ENCODE data around the gene NOL11.
"Not testable (repeated sequence)": the region's sequence is repeated elsewhere in the genome, so short reads cannot be mapped to it uniquely, and the experiment has no call there.

NOL11 gene

DNA sequence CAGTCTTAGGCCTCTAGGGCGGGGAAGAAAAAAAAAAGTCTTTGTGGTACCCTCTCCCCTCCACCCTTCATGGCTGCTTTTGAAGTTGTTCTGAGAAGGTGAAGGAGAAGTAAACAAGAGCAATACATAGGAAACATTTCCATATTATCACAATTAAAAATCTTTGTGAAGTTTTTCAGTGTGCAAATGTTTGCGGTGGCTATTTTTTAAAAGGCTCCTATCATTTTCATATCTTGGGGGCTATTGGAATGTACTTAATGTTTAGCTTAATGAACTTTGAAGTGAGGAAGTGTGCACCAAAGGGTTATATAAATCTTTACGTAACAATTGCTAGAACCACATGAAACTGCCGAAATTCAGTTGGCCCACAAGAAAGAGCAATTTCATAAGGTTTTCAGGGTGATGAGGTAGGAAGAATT lies 7.6 kb downstream of the NOL11 start:
- no peak overlapping the region for H3K27ac ChIP-seq
- no peak overlapping the region for H3K4me2 ChIP-seq
- peaks cover 99% of the 10 kb centered on the region for H3K36me3 ChIP-seq
- H3K4me1 ChIP-seq: peaks cover 6% of the 10 kb centered on the region; the same call in 1 of the 2 replicates
- H4K20me1 ChIP-seq: no peaks in the 10 kb centered on the region
- no peak for TF ChIP-seq Cebpa-rat (IDR thresholded peaks at IDR 0.05)
- H3K9me3 ChIP-seq: peaks cover 20% of the 10 kb centered on the region
- H3K4me3 ChIP-seq: no peak overlapping the region
- no peaks in the 10 kb centered on the region for H3K27me3 ChIP-seq
- no peak overlapping the region for H3K9ac ChIP-seq

DNA sequence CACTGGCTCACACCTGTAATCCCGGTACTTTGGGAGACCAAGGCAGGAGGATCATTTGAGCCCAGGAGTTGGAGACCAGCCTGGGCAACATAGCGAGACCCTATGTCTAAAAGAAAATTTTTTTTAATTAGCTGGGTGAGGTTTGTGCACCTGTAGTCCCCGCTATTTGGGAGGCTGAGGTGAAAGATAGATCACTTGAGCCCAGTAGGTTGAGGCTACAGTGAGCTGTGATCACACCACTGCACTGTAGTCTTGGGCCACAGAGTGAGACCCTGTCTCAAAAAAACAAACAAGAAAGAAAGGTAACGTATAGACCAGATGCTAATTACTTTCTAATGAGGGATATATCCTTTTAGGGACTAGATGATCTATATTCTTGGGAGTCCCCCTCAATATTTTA lies 8.1 kb downstream of the NOL11 start:
- Histone ChIP-seq H3K4me1 (0 out of 2 replicates have a peak, but pooled peaks cover 2% of the 10 kb centered on the region), H3K27ac (no peak overlapping the region), H3K9me3 (peaks cover 24% of the 10 kb centered on the region), H3K9ac (no peak overlapping the region), H3K27me3 (no peaks in the 10 kb centered on the region), H3K4me3 (no peak overlapping the region), H4K20me1 (no peaks in the 10 kb centered on the region), H3K4me2 (no peak overlapping the region), H3K36me3 (peaks cover 99% of the 10 kb centered on the region)
- no peak for TF ChIP-seq Cebpa-rat (IDR thresholded peaks at IDR 0.05)

DNA sequence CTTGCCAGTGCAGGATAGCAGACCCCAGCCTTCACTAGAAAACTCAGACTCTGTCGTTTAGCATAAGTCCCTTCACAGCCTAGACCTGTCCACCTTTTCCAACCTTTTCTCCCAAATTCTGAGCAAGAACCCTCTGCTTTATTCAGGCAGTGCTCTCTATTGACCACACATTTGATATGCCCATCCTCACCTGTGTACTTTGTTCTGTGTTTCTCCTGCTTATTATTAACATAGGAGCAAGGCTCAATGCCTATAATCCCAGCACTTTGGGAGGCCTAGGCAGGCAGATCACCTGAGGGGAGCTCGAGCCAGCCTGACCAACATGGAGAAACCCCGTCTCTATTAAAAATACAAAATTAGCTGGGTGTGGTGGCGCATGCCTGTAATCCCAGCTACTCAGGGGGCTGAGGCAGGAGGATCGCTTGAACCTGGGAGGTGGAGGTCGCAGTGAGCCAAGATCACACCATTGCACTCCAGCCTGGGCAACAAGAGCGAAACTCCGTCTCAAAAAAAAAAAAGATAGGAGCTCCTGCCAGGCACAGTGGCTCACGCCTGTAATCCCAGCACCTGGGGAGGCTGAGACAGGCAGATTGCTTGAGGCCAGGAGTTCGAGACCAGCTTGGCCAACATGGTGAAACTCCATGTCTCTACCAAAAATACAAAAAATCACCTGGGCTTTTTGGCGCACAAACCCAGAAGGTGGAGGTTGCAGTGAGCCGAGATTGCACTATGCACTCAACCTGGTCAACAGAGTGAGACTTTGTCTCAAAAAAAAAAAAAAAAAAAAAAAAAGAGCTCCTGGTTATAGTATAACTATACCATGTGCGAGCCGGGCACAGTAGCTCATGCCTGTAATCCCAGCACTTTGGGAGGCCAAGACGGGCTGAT lies 9.7 kb downstream of the NOL11 start:
- H3K4me1 ChIP-seq, H3K4me2 ChIP-seq, H3K27ac ChIP-seq, H3K4me3 ChIP-seq, H3K9ac ChIP-seq, H3K27me3 ChIP-seq, H4K20me1 ChIP-seq: not testable (repeated sequence)
- Histone ChIP-seq H3K36me3 (peaks cover 98% of the 10 kb centered on the region), H3K9me3 (peaks cover 32% of the 10 kb centered on the region)

DNA sequence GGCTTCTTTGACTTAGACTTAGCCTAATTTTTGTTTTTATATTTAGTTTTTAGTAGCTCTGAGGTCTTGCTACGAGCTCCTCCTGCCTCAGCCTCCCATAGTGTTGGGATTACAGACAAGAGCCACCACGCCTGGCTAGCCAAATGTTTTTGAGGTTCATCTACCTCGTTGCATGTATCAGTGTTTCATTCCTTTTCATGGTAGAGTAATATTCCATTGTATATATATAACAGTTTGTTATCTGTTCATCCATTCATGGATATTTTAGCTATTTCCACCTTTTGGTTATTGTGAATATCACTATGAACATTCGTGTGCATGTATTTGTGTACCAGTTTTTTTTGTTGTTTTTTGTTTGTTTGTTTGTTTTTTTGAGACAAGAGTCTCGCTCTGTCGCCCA lies 12.2 kb downstream of the NOL11 start:
- Histone ChIP-seq H3K36me3 (peaks cover 99% of the 10 kb centered on the region), H3K4me3 (no peak overlapping the region), H3K4me1 (no peaks in the 10 kb centered on the region), H3K4me2 (no peak overlapping the region), H3K27ac (no peak overlapping the region), H3K9me3 (peaks cover 32% of the 10 kb centered on the region), H3K27me3 (no peaks in the 10 kb centered on the region), H4K20me1 (peaks cover 34% of the 10 kb centered on the region), H3K9ac (no peak overlapping the region)
- no peak for TF ChIP-seq Cebpa-rat (IDR thresholded peaks at IDR 0.05)

DNA sequence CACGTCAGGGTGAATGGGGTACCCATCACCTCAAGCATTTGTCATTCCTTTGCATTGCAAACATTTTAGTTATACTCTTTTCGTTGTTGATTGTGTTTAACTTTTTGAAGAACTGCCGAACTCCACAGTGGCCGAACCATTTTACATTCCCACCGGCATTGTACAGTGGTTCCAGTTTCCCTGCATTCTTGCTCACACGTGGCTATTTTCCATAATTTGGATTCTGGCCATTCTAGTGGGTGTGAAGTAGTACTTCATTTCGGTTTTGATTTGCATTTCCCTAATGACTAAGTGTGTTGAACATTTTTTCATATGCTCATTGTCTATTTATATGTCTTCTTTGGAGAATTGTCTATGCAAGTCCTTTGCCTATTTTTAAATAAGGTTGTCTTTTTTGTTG lies 13.0 kb downstream of the NOL11 start:
- Histone ChIP-seq H3K9ac (no peak overlapping the region), H3K36me3 (peaks cover 95% of the 10 kb centered on the region), H3K4me3 (no peak overlapping the region), H4K20me1 (peaks cover 36% of the 10 kb centered on the region), H3K4me1 (no peaks in the 10 kb centered on the region), H3K4me2 (no peak overlapping the region), H3K27ac (no peak overlapping the region), H3K27me3 (no peaks in the 10 kb centered on the region), H3K9me3 (peaks cover 32% of the 10 kb centered on the region)
- no peak for TF ChIP-seq Cebpa-rat (IDR thresholded peaks at IDR 0.05)

DNA sequence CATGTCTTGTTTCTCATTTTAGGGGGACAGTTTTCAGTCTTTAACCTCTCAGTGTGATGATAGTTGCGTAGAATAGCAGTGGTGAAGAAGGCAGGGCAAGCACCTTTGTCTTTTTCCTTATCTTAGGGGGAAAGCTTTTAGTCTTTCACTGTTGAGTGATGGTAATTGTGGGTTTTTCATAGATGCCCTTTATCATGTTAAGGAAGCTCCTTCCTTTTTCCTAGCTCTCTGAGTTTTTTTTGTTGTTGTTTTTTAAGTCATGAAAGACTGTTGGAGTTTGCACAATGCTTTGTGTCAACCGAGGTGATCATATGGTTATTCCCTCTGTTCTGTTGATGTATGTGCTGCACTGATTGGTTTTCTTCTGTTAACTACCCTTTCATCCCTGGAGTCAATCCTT lies 15.7 kb downstream of the NOL11 start:
- no peak overlapping the region for H3K27ac ChIP-seq
- H3K4me3 ChIP-seq: no peak overlapping the region
- H3K9me3 ChIP-seq: peaks cover 29% of the 10 kb centered on the region
- no peaks in the 10 kb centered on the region for H3K27me3 ChIP-seq
- peaks cover 95% of the 10 kb centered on the region for H3K36me3 ChIP-seq
- H3K4me2 ChIP-seq: no peak overlapping the region
- no peaks in the 10 kb centered on the region for H3K4me1 ChIP-seq
- no peak overlapping the region for H3K9ac ChIP-seq
- peaks cover 47% of the 10 kb centered on the region for H4K20me1 ChIP-seq
- no peak for TF ChIP-seq Cebpa-rat (IDR thresholded peaks at IDR 0.05)

DNA sequence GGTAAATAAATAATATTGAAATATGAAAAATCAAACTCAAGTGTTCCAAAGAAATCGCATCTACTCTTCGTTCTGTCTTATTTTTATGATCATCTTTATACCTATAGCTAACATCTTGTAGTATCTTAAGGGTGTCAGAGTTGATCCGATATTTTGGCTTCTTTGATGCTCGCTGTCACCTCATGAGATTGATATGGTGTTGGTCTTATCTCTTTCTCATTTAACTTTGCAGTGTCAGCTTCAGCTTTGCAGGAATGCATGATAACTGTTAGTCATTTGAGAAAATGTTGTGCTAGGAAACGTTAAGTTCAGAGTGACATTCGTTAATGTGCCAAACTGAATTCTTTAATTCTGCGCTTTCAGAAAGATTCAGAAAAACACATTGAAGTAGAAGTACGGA lies 19.4 kb downstream of the NOL11 start:
- Histone ChIP-seq H3K36me3 (peaks cover 96% of the 10 kb centered on the region), H3K4me3 (no peak overlapping the region), H3K4me1 (no peaks in the 10 kb centered on the region), H4K20me1 (peaks cover 40% of the 10 kb centered on the region), H3K9me3 (no peaks in the 10 kb centered on the region), H3K9ac (no peak overlapping the region), H3K4me2 (no peak overlapping the region), H3K27ac (no peak overlapping the region), H3K27me3 (no peaks in the 10 kb centered on the region)
- TF ChIP-seq Cebpa-rat (IDR thresholded peaks at IDR 0.05): no peak

DNA sequence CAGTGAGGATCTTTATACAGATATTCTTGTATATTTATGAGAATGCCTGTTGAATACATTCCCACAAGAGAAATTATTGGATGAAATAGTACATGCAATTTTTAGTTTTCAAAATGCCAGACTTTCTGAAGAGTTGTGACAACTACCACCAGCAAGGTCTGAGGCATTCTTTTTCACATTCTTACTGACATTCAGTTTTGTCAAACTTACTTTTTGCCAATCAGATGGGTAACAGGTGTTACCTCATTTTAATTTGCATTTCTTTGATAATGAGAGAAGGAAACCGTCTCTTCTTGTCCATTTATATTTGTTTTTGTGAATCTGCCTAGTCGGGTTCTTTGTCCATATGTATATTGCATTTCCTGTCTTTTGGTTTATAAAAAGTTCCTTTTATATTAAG lies 24.3 kb downstream of the NOL11 start:
- H3K4me1 ChIP-seq: peaks cover 10% of the 10 kb centered on the region
- no peak overlapping the region for H3K4me2 ChIP-seq
- H3K36me3 ChIP-seq: peaks cover 96% of the 10 kb centered on the region
- no peaks in the 10 kb centered on the region for H3K9me3 ChIP-seq
- H3K27ac ChIP-seq: no peak overlapping the region
- H4K20me1 ChIP-seq: no peaks in the 10 kb centered on the region
- no peak overlapping the region for H3K4me3 ChIP-seq
- no peak for TF ChIP-seq Cebpa-rat (IDR thresholded peaks at IDR 0.05)
- H3K9ac ChIP-seq: no peak overlapping the region
- H3K27me3 ChIP-seq: no peaks in the 10 kb centered on the region

DNA sequence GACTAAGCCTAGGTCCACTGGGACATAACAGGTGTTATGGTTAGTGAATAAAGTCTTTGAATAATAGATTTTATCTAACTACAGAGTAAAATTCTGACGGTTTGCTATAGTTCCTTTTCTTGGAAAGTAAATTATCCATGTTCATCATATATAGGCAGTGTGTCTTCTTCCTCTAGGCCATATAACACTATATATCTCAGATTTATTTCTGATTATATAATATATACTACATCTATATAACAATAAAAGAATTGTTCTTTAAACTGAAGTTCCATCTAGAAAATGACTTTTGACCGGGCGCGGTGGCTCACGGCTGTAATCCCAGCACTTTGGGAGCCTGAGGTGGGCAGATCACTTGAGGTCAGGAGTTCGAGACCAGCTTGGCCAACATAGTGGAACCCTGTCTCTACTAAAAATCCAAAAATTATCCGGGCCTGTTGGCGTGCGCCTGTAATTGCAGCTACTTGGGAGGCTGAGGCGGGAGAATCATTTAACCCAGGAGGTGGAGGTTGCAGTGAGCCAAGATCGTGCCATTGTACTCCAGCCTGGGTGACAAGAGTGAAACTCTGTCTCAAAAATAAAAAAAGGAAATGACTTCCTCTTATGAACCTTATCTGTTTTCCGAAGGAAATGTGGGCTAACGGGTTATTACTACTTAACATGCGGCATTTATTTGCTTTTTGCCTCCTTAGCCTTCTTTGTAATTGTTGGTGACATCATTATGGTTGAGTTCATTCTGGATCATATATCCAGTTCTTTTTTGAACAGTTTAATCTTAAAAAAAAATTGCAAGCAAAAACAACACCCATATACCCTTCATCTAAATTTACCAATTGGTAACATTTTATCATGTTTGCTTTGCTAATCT lies 29.2 kb downstream of the NOL11 start:
- TF ChIP-seq Cebpa-rat (IDR thresholded peaks at IDR 0.05): no peak
- H3K36me3 ChIP-seq: peaks cover 96% of the 10 kb centered on the region
- peak overlapping the region; percentile 42 for H3K4me2 ChIP-seq

More for the DNA sequence above, 29.2 kb downstream of the NOL11 start:
- H4K20me1 ChIP-seq: no peaks in the 10 kb centered on the region
- no peaks in the 10 kb centered on the region for H3K27me3 ChIP-seq
- peak overlapping the region; percentile 12 for H3K27ac ChIP-seq
- no peak overlapping the region for H3K9ac ChIP-seq
- H3K9me3 ChIP-seq: peaks cover 31% of the 10 kb centered on the region
- H3K4me3 ChIP-seq: no peak overlapping the region
- H3K4me1 ChIP-seq: peaks cover 25% of the 10 kb centered on the region
